T-helper 1 cell treated with Interleukin-12 subunit alpha and Interleukin-12 subunit beta and Interleukin-4 antibody, amounts not matched to agents 30 ng/mL and 1 ng/mL, for 36 hours (primary cell): ENCODE results near the gene AVPR1B. TPM values are rescaled to one million over a fixed set of nuclear protein-coding genes. Genes with fewer than 3 reads are reported as not detected.

Experiments used
- total RNA-seq: library from RNA; stranded (reverse); gene quantifications from 2 replicates; pipeline ENCODE4 v1.2.3, GENCODE V29; 2022

AVPR1B gene
- total RNA-seq, 1 donor from 2014 or later, result not detected

Other genes with a start within 250 kb of the AVPR1B start
- gene SLC26A9, start 173.9 kb downstream of the AVPR1B start, total RNA-seq, result not detected in 2 replicates
- gene RAB7B, start 114.0 kb downstream of the AVPR1B start, total RNA-seq, result not detected in 2 replicates
- not detected in 2 replicates for gene CTSE, start 93.5 kb downstream of the AVPR1B start, total RNA-seq
- not detected in 2 replicates for gene RHEX, start 64.2 kb downstream of the AVPR1B start, total RNA-seq
- gene FAM72A, start 85.5 kb upstream of the AVPR1B start, total RNA-seq, result 22.1 and 24.7 TPM in 2 replicates
- gene SRGAP2, start 86.2 kb upstream of the AVPR1B start, total RNA-seq, result 147 and 159 TPM in 2 replicates